ENCODE results near the gene SLC9A8.

SLC9A8 gene

DNA sequence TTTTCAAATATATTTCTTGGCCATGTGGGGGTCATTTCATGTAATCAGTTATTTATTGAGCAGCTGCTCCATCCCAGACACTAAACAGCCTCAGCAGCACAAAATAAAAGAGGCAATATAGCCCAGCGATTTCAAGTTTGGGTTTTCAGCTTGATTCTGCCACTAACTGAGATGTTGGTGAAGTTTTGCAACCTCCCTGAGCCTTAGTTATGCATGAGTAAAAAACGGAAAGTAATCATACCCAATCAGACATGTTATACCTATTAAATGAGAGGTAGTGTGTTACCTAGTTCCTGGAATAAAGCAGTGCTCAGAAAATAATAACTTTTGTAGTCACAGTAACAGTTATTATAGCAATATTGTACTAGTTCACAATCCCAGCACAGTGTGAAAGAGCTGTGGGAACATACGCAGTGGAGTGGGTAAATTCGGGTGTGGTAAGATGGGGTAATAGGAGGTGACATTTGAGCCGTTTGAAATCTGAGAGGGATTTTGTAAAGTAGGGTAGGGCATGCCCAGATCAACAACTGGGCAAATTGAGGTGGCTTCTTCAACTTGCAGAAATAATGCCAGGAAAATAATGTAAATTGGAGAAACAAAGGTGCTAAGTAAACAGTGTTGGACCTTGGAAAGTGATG is 1.5 kb downstream of the SLC9A8 start:
- no peak for DNase-seq

DNA sequence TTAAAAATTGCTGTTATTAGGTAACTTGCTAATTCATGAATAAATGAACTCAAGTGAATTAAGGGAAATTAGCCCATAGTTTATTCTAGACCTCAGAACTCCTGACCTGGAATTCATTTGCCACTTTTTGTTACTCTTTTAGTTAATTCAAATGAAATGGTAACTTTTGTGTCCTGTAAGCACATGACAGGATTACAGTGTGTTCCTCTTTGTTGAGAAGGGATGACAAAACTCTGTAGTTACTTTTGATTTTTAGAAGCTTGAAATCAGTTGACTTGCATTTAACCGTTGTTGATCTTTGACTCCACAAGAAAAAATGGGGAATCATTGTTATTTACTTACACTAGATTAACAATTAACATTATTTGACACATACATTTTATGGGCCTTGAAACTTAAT is 6.2 kb downstream of the SLC9A8 start:
- DNase-seq, result no peak

GRCh38 chr20:49819702-49820101 is 7.1 kb downstream of the SLC9A8 start:
- DNase-seq, result no peak

DNA sequence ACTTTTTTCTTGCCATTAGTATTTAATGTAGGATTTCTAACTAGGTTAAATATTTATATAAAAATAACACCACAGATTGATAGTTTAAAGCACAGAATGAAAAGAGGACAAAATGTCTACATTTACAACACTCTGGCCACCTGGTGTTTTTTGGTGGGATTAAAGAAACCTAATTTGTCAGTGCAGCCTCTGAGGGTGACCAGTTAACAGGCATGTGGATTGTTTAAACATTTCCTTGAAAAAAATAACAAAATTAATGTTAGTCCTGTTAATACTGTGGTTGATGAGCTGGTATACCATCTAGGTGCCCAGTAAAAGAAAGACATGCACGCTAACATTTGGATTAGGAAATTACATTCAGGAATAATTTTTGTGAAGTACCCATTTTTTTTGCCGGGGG is 8.8 kb downstream of the SLC9A8 start:
- DNase-seq, result no peak

- DNase-seq, result no peak
Measured at GRCh38 chr20:49821870-49822331, 9.3 kb downstream of the SLC9A8 start.

GRCh38 chr20:49823152-49823847 is 10.7 kb downstream of the SLC9A8 start:
- DNase-seq, result no peak

DNA sequence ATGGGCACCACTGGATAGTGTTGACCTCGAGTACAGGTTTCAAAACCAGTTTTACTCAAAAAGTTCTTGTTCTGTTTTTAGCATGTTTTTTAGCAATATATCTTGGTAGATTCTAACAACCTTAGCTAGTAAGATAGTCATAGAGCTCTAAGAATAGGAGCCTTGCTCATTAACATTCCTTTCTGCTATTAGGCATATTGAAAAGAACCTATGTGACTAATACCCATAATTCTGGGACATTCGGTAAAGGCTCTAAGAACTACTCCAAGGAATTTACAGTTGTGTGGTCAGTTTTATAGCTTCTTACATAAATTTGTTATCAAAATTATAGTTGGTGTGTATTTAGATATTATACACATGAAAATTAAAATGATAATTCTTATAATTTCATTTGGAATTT is 11.6 kb downstream of the SLC9A8 start:
- DNase-seq, result no peak

- no peak for DNase-seq
Measured at GRCh38 chr20:49825521-49826033, 12.9 kb downstream of the SLC9A8 start.

GRCh38 chr20:49831022-49831769 is 18.6 kb downstream of the SLC9A8 start:
- DNase-seq, result no peak

DNA sequence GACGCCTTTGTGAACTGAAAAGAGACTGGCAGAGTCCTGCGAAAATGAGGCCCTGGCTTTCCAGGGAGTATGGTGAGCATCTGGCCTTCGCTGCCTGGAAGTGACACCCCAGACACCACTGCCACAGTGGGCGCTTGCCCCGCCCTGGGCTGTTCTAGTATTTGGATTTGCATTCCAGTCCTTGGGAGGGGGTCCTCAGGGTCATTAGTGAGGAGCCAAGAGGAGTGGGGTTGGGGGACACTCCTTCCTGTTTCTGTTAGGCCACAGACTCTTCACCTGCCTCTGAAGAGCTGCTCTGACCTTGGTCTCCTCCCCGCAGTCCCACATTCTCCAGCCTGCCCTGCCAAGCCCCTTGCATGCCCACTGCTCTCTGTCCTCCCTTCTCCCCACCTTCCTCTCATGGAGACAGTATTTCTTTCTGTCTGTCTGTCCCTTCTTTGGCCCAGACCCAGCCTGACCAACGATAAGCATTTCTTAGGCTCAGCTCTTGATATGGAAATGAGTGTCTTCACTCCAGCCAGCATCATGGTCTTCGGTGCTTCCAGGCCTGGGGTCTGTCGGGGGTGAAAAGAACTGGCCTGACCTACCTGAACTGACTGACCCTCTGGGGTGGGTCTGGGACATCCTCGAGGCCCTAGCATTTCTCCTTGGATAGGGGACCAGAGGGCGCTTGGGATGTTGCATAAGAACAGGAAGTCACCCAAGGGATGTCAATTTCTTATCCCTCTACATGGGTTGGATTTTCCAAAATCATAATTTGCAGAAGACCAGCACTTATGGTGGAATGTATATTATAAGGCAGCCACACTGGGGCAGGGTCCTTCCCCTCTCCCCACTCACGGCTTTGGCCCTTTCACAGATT is 19.4 kb downstream of the SLC9A8 start:
- no peak for DNase-seq

DNA sequence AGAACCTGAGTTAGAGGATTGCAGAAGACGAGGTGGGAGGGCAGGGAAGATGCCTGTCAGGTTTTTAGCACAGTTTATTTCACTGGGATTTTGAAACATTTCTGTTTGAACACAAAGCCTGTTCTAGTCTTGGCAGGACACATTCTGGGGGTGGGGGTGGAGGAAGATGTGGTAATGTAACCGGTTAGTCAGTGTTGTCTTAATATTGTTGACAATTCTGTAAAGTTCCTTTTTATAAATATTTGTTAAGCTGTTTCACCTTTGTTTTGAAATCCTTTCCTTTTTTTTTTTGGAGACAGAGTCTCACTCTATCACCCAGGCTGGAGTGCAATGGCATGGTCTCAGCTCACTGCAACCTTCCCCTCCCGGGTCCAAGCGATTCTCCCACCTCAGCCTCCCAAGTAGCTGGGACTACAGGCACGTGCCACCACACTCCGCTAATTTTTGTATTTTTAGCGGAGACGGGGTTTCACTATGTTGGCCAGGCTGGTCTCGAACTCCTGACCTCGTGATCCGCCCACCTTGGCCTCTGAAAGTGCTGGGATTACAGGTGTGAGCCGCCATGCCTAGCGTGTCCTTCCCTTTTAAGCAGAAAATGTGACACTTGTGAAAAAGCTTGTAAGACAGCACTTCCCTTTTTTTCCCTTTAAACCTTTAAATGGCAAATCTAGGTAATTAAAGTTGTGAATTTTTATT is 20.2 kb downstream of the SLC9A8 start:
- DNase-seq, result no peak

GRCh38 chr20:49833483-49833882 is 20.9 kb downstream of the SLC9A8 start:
- no peak for DNase-seq

DNA sequence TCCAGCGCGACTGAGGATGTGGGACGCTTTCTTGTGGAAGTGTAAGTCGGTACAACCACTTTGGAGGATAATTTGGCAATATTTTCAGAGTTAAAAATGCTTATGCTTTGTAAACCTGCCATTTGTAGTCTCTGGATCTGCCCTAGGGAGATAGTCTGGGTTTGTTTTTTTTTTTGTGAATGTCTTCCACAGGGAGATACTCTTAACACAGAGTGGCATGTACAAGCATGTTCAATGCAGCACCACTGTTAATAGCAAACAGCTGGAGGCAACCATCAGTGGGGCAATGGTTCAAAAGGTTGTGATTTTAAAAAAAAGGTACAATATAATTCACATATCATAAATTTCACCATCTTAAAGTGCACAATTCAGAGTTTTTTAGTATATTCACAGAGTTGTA is 22.4 kb downstream of the SLC9A8 start:
- DNase-seq, result no peak

GRCh38 chr20:49838546-49838945 is 25.9 kb downstream of the SLC9A8 start:
- DNase-seq, result no peak

GRCh38 chr20:49843139-49843538 is 30.5 kb downstream of the SLC9A8 start:
- no peak for DNase-seq

DNA sequence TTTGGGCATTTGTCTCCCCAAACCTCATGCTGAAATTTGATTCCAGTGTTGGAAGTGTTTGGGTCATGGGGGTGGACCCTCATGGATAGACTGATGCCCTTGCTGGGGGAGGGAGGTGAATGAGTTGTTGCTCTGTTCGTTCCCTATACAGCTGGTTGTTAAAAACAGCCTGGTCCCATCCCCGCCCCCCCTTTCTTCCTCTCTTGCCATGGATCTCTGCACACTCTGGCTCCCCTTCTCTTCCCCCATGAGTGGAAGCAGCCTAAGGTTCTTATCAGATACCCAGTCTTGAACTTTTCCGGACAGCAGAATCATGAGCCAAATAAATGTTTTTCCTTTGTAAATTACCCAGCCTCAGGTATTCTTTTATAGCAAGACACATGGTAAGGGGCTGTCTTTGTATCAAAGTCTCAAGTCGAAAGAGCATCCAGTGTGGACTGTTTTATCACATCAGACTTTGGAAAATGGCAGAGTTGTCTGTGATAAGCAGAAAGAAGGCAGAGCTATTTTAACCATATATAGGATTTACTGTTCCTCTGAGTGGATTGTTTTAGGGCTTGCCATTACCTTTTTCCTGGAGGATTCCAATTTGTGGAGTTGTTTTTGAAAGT is 31.2 kb downstream of the SLC9A8 start:
- no peak for DNase-seq

GRCh38 chr20:49845060-49845459 is 32.4 kb downstream of the SLC9A8 start:
- DNase-seq, result no peak

DNA sequence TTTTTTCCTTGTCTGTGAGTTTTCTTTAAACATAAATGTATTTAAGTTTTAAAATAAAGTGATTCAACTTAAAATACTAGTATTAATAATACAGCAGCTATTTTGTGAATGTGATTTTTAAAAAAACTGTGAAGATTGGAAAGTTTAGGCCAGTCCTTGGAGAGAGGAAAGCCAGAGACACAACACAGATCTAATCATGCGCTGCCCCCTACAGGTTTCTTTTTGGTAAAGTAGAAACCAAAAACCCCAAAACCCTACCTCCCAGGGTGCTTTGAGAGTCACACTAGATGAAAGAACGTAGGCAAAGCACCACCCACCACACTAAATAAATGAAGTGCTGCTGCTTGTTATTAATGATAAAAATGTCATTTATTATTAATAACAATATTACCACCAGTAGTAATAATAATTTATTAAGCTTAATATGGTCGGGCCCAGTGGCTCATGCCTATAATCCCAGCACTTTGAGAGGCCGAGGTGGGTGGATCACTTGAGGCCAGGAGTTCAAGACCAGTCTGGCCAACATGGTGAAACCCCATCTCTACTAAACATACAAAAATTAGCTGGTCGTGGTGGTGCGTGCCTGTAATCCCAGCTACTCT is 33.7 kb downstream of the SLC9A8 start:
- DNase-seq, result no peak

DNA sequence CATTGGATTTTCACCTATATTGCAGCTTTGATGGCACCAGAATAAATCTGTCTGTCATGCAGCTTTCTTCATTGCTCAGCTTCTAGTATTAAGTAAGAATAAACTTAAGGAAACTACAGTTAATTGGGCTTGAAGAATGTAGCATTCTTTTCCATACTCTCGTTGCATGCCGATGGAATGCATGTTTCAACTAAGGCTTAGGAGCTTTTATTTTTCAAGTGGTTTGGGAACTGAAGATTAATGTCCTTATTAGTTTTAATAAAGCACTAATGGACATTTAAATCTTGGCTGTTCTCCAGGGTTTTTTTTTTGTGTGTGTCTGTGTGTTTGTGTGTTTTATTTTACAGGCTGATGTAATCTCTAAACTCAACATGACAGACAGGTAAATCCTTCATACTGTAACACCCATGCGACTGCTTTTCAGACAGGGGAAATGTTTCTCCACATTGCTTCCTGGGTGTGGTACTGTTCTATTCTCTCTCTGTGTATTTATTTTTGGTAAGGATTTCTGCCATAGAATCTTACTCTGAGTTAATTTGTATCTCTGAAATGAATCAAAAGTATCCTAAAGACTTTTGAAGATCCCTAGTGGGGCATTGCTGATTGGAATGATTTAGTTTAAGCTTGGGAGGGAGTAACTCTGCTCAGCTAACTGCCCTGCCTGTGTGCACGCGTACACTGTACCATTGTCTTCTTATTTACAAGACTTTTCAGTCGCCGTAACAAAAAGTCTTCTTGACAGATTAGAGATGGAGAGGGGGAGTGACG is 38.0 kb downstream of the SLC9A8 start:
- DNase-seq, result no peak

- no peak for DNase-seq
Measured at GRCh38 chr20:49851231-49851705, 38.6 kb downstream of the SLC9A8 start.

All from activated CD8-positive, alpha-beta memory T cell treated with anti-CD3 and anti-CD28 coated beads, Interleukin-2, amount 50 U/mL, for 48 hours (primary cell).